22Rv1 (cell line): ENCODE results near the gene CELF2.

Experiments used
- H3K27ac ChIP-seq: fragments of 450-650 bp; 2 replicates; pipeline ENCODE4 v1.5.1; 2017
- ZFX ChIP-seq: fragments of 450-650 bp; IDR thresholded peaks from 2 replicates; pipeline ENCODE4 v1.6.1; 2017; ENCODE audit warnings: antibody characterized with exemption, borderline replicate concordance
- TF ChIP-seq, protein P1 (sequence below): fragments of 450-650 bp; IDR thresholded peaks from 2 replicates; pipeline ENCODE4 v1.5.1; 2017; ENCODE audit warnings: mild to moderate bottlenecking

The CELF2 gene

DNA sequence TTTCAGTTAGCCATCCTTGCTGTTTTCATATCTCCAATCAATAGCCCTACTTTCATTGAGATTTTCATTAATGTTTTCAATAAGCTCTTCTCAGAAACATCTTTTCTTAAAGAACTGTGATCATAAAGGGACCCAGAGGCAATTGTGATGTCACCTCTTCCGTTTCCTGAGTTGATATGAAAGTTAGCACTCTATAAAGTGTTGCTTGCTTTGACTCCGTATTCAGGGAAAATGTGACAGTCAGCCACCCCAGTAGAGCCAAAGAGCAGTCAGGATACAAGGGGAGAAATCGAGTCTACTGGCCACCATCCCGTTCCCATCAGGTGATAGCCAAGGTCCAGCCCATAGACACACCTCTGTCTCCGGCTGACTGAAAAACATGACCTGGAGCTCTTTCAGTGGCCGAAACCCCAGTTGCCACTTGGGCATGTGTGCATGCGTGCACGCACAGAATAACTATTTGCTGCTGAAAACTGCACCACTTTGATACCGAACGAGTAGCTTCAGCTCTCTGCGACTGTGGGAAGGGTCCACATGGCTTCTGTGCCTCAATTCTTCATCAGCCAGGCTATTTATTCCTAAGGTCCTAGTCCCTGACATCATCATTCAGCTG lies 302.4 kb downstream of the CELF2 start:
- no peak overlapping the region for H3K27ac ChIP-seq
- no peak for TF ChIP-seq ZFX
- TF ChIP-seq, protein P1, sequence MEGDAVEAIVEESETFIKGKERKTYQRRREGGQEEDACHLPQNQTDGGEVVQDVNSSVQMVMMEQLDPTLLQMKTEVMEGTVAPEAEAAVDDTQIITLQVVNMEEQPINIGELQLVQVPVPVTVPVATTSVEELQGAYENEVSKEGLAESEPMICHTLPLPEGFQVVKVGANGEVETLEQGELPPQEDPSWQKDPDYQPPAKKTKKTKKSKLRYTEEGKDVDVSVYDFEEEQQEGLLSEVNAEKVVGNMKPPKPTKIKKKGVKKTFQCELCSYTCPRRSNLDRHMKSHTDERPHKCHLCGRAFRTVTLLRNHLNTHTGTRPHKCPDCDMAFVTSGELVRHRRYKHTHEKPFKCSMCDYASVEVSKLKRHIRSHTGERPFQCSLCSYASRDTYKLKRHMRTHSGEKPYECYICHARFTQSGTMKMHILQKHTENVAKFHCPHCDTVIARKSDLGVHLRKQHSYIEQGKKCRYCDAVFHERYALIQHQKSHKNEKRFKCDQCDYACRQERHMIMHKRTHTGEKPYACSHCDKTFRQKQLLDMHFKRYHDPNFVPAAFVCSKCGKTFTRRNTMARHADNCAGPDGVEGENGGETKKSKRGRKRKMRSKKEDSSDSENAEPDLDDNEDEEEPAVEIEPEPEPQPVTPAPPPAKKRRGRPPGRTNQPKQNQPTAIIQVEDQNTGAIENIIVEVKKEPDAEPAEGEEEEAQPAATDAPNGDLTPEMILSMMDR = no peak

DNA sequence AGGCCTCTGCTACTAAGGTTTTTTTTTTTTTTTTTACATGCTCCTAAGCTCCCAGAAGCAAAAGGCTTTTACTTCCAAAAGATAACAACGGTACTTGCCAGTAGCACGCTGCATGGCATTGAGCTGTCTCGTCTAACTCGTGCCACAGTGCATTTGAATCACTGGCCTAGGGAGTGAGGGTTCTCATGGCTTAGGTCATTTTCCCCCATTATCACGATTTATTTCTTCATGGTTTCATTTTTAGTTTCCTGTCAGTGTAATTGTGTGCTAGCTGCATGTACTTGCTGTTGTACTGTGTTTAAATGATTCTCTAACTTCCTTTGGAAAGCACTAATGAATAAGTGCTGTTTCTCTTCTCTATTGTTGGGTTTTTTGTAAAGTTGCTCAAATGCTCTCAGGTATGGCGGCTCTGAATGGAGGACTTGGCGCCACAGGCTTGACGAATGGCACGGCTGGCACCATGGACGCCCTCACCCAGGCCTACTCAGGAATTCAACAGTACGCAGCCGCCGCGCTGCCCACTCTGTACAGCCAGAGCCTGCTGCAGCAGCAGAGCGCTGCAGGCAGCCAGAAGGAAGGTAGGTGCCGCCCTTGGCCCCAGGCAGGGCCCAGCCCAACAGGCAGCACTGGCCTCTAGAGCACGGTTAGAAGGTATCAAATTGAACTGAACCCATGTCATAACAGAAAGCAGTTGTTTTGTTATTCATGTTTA lies 303.3 kb downstream of the CELF2 start:
- TF ChIP-seq ZFX = no peak
- TF ChIP-seq, protein P1 = no peak
- no peak overlapping the region for H3K27ac ChIP-seq

DNA sequence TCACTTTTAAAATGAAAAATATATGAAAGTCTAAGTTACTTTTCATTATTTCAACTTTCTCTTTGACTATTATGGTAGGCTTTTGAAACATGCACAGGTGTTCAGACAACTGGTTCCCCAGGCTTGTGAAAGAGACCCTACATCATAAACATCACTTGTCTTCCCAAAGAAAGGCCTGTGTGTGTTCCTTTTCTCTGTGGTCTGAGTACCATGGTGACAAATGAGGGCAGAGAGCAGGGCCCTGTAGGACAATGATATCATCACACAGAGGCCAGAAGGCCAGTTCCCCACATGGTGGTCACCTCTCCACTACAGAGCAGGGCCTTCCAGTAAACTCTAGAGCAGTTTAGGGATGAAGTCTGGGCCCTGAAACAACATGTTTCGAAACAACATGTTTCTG lies 305.0 kb downstream of the CELF2 start:
- TF ChIP-seq, protein P1 = no peak
- TF ChIP-seq ZFX = no peak
- no peak overlapping the region for H3K27ac ChIP-seq

DNA sequence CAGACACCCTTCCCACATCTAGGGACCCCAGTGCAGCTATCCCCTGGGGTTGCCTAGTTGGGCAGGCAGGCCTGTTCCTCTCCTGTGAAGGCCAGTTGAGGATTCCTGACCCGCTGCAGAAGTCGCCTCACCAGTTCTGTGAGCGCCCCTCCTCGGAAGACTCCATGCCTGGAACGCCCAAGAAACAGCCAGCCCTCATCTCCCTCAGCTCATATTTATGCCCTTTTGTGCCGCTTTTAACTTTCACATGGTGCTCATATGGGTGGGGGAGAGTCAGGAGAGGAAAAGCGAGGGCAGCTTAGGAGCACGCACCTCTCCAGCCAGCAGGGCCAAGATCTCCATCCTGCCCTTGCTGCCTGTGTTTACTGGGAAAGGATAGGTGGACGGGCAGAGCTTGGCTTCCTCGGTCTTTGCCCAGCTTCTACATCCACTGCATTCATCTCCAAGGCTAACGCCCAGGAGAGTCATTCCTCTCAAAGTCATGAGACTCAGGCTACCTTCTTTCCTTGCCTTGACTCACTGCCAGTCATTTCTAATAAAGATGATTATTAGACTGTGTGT lies 307.2 kb downstream of the CELF2 start:
- TF ChIP-seq, protein P1 = no peak
- TF ChIP-seq ZFX = no peak

DNA sequence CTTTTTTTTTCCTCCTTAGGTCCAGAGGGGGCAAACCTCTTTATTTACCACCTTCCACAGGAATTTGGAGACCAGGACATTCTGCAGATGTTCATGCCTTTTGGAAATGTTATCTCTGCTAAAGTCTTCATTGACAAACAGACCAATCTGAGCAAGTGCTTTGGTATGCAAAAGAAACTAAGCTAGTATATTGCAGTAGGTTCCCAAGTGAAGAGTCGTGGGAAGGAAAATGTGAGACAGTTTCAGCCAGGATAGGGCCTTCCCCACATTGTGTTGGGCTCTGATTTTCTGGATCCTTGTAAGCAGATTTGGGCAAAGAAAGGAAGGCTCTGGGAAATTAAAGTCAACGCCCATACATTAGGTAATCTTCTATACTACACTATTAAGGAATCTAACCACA lies 308.1 kb downstream of the CELF2 start:
- TF ChIP-seq, protein P1 = no peak
- no peak for TF ChIP-seq ZFX
- no peak overlapping the region for H3K27ac ChIP-seq

More for the DNA sequence above, 307.2 kb downstream of the CELF2 start:
- no peak overlapping the region for H3K27ac ChIP-seq

DNA sequence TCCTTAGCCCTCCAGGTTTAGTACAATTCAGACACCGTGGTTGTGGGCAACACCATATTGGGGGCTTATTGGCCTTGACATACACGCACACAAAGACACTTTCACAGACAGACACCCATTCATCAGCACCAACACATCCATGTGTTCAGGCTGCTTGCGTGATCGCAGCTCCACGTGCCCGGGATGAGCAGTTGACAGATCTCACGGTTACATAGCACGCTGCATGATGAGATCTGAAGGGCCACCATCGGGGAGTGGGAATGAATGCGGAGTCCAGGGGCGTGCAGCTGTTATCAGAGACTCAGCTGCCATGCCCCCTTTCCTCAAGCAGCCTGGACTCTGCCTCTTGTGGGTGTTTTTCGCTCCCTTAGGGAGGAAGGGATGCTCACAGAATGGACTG lies 308.6 kb downstream of the CELF2 start:
- H3K27ac ChIP-seq = no peak overlapping the region
- TF ChIP-seq, protein P1 = no peak
- TF ChIP-seq ZFX = no peak
